ENCODE results near the gene KRT20. TPM values are rescaled to one million over a fixed set of nuclear protein-coding genes. Genes with fewer than 3 reads are reported as not detected.
"Not testable (repeated sequence)": the region's sequence is repeated elsewhere in the genome, so short reads cannot be mapped to it uniquely, and the experiment has no call there.

The KRT20 gene
- total RNA-seq, 4 donors from 2014 or later: not detected

DNA sequence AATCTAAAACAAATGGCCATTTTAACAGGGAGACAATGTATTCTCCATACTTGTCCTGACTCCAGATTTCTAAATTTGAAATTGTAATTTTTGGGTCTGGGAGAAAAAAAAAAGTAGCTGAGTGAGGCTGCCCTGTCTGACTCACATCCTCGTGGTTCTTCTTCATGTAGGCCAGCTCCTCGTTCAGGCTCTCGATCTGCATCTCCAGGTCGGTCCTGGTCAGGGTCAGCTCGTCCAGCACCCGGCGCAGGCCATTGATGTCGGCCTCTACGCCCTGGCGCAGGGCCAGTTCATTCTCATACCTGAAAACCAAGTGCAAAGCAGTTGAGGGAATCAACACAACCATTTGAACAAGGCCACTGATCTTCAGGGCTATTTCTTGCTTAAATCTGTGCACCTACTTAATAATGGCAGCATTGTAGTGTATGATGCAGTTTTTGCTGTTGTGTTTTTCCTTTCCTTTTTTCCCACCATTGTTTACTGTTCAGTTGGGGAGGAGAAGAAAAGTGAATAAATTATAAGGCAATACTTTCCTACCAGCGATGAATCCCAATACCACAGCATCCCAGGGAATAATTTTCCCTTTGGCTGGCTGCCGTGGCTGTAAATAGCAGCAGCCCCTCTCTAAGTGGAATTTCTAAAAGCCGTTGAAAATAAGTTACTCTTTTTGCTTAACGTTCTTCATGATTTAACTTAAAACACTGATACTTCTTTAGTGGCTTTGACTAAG is 20.2 kb downstream of the KRT20 start:
- Histone ChIP-seq H3K4me1 (peaks cover 0 to 6% (median 0%) of the 10 kb centered on the region in 4 donors), H3K27me3 (peaks cover 0 to under 1% of the 10 kb centered on the region in 2 donors), H3K9me3 (no peaks in the 10 kb centered on the region), H3K36me3 (no peaks in the 10 kb centered on the region), H3K4me3 (no peak overlapping the region), H3K27ac (peak overlapping the region in 1 of 4 donors; percentile 58)
- 49 to 54% methylated on average over 14 of the region's 14 CpGs for WGBS, 2 donors
- TF ChIP-seq, protein P1, sequence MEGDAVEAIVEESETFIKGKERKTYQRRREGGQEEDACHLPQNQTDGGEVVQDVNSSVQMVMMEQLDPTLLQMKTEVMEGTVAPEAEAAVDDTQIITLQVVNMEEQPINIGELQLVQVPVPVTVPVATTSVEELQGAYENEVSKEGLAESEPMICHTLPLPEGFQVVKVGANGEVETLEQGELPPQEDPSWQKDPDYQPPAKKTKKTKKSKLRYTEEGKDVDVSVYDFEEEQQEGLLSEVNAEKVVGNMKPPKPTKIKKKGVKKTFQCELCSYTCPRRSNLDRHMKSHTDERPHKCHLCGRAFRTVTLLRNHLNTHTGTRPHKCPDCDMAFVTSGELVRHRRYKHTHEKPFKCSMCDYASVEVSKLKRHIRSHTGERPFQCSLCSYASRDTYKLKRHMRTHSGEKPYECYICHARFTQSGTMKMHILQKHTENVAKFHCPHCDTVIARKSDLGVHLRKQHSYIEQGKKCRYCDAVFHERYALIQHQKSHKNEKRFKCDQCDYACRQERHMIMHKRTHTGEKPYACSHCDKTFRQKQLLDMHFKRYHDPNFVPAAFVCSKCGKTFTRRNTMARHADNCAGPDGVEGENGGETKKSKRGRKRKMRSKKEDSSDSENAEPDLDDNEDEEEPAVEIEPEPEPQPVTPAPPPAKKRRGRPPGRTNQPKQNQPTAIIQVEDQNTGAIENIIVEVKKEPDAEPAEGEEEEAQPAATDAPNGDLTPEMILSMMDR (IDR thresholded peaks at IDR 0.05): no peak
- TF ChIP-seq EP300 (IDR thresholded peaks at IDR 0.05) (no peak), POLR2A (IDR thresholded peaks at IDR 0.05) (no peak)
- no peak for DNase-seq (ENCODE audit: low spot score in 2 of 2)

DNA sequence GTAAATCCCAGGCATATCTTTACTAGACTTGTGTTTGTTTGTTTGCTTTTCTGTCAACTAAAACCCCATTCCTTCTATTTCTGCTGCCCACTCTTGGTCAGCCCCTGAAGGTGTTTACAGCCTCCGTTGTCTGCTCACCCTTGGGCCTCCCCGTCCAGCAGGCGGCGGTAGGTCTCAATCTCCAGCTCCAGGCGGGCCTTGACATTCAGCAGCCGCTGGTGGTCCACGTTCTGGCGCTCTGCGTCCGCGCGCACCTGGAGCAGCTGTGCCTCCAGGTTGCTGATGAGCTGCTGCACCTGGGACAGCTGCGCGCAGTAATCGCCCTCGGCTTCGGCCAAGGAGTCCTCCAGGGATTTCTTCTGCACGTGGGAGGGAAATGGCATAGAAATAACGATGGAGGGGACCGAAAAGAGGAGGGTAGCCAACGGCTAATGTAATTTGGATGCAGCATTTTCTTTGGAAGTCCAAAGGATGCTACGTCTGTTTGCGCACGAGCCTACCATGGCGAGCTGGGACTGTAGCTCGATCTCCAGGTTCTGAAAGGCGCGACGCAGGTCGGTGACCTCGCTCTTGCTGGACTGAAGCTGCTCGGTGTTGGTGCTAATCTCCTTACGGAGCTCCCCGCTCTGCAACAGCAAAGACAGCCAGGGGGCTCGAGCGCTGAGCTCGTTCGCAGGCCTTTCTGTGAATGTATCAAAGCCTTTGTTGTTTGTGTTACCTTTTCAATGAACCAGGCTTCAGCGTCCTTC is 21.9 kb downstream of the KRT20 start:
- no peak overlapping the region for H3K4me3 ChIP-seq
- peaks cover 0 to 6% (median 0%) of the 10 kb centered on the region in 4 donors for H3K4me1 ChIP-seq
- no peaks in the 10 kb centered on the region for H3K36me3 ChIP-seq
- no peak overlapping the region for H3K27ac ChIP-seq
- no peaks in the 10 kb centered on the region for H3K27me3 ChIP-seq
- DNase-seq (ENCODE audit: low spot score in 2 of 2): no peak
- WGBS, 2 donors: 68% methylated on average over 39 of the region's 39 CpGs
- no peaks in the 10 kb centered on the region for H3K9me3 ChIP-seq
- TF ChIP-seq, protein P1 (IDR thresholded peaks at IDR 0.05): no peak
- no peak for TF ChIP-seq POLR2A (IDR thresholded peaks at IDR 0.05)
- TF ChIP-seq EP300 (IDR thresholded peaks at IDR 0.05): no peak

DNA sequence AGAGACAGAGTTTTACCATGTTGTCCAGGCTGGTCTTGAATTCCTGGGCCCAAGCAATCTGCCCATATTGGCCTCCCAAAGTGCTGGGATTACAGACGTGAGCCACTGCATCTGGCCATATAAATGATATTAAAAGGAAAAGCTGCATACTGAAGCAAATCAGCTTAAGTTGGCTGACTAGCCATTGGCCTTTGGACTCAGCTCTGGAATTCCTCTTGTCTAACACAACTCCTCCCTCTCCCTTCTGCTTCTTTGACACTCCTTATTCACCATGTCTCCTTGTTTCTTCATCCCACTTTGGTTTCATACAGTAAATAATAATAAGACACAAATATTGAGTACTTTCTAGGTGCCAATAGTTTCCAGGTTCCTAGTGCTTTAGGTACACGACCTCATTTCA is 25.5 kb downstream of the KRT20 start:
- Histone ChIP-seq H3K36me3 (no peaks in the 10 kb centered on the region), H3K9me3 (no peaks in the 10 kb centered on the region), H3K27me3 (no peaks in the 10 kb centered on the region), H3K27ac (no peak overlapping the region), H3K4me3 (no peak overlapping the region), H3K4me1 (peaks cover 0 to 17% (median under 1%) of the 10 kb centered on the region in 4 donors)
- TF ChIP-seq EP300 (IDR thresholded peaks at IDR 0.05): no peak
- TF ChIP-seq, protein P1 (IDR thresholded peaks at IDR 0.05): no peak
- no peak for TF ChIP-seq POLR2A (IDR thresholded peaks at IDR 0.05)
- WGBS, 2 donors: 63 to 77% methylated on average over 2 of the region's 2 CpGs
- DNase-seq (ENCODE audit: low spot score in 2 of 2): no peak

DNA sequence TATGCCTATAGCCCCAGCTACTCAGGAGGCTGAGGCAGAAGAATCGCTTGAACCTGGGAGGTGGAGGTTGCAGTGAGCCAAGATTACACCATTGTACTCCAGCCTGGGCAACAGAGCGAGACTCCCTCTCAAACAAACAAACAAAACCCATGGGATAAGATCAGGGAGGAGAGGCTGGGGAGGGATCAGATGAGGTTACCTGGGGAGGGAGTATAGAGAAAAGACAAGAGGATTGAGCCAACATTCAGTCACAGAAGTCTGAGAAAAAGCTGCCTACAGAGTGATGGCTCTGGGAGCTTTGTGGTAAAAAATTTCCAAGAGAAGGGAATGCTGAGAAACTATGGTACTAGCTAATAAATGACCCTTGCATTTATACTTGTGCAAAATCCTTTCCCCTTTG is 26.4 kb downstream of the KRT20 start:
- H3K36me3 ChIP-seq; H3K4me3 ChIP-seq; H3K9me3 ChIP-seq; DNase-seq (ENCODE audit: low spot score in 2 of 2); H3K27me3 ChIP-seq: not testable (repeated sequence)
- Histone ChIP-seq H3K4me1 (peaks cover 0 to 24% (median 3%) of the 10 kb centered on the region in 4 donors), H3K27ac (peak overlapping the region in 1 of 4 donors; percentile 58)
- WGBS, 2 donors: 73 to 93% methylated on average over 2 of the region's 2 CpGs

DNA sequence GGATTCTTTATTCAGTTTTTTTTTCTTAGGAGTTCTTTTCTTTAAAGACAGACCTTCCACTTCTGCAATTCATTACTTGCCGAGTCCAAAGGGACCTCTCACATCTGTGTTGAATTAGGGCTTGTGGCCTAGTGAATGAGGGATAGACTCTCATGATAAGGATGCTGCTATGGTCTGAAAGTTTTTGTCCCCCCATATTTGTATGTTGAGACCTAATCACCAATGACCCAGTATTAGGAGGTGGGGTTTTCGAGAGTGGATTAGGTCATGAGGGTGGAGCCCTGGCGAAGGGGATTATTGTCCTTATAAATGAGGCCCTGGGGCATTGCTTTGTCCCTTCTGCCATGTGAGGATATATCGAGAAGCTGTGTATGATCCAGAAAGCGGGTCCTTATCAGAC is 27.5 kb downstream of the KRT20 start:
- 55 to 57% methylated on average over 5 of the region's 5 CpGs for WGBS, 2 donors
- peak overlapping the region in 3 of 4 donors; percentile 42 to 73 (median 58) for H3K27ac ChIP-seq
- DNase-seq (ENCODE audit: low spot score in 2 of 2): peak in 1 of 2 donors; percentile 38
- TF ChIP-seq POLR2A (IDR thresholded peaks at IDR 0.05) (no peak), EP300 (IDR thresholded peaks at IDR 0.05) (no peak)
- TF ChIP-seq, protein P1 (IDR thresholded peaks at IDR 0.05): no peak
- H3K4me3 ChIP-seq: no peak overlapping the region
- no peaks in the 10 kb centered on the region for H3K27me3 ChIP-seq
- no peaks in the 10 kb centered on the region for H3K9me3 ChIP-seq
- H3K36me3 ChIP-seq: no peaks in the 10 kb centered on the region
- H3K4me1 ChIP-seq: peaks cover 0 to 31% (median 3%) of the 10 kb centered on the region in 4 donors
